Gastroesophageal sphincter (tissue), 3 donors: ENCODE data around the gene ARID1A.

Experiments
- CTCF ChIP-seq, 4 experiments: fragments of 200-600 bp in 2 of 4; fragments of 450-650 bp in 2 of 4; sonication (generic) in 1 of 4; IDR thresholded peaks; one replicate each; pipeline ENCODE4 v1.5.1; 2017 to 2019; ENCODE audit warnings: antibody characterized with exemption in 4 of 4, mild to moderate bottlenecking in 2 of 4, moderate library complexity in 2 of 4
- EP300 ChIP-seq: sonication (generic); formaldehyde crosslinking; IDR thresholded peaks from one replicate; pipeline ENCODE4 v1.6.1; 2017; ENCODE audit warnings: antibody characterized with exemption, mild to moderate bottlenecking
- POLR2A ChIP-seq, 2 donors: fragments of 450-650 bp; IDR thresholded peaks; one replicate each; pipeline ENCODE4 v1.6.1; 2017; ENCODE audit warnings: antibody characterized with exemption in 2 of 2, mild to moderate bottlenecking in 2 of 2, moderate library complexity in 1 of 2
- POLR2AphosphoS5 ChIP-seq: sonication (generic); formaldehyde crosslinking; IDR thresholded peaks from one replicate; pipeline ENCODE4 v1.6.1; 2017; ENCODE audit warnings: antibody characterized with exemption

- no peak for TF ChIP-seq CTCF (IDR thresholded peaks at IDR 0.05)
- no peak for TF ChIP-seq POLR2A (IDR thresholded peaks at IDR 0.05)
- no peak for TF ChIP-seq EP300
- no peak for TF ChIP-seq POLR2AphosphoS5
Measured at GRCh38 chr1:26693599-26694572, 1.9 kb upstream of the ARID1A start.
